Naive thymus-derived CD8-positive, alpha-beta T cell (primary cell): ENCODE data around the gene RILPL2. TPM values are rescaled to one million over a fixed set of nuclear protein-coding genes. Genes with fewer than 3 reads are reported as not detected.
"Not testable (repeated sequence)": the region's sequence is repeated elsewhere in the genome, so short reads cannot be mapped to it uniquely, and the experiment has no call there.

Experiments used
- ATAC-seq, 2 donors: fragments of 150-1000 bp; cut with Tn5 transposase in 1 of 2; sonication (Bioruptor Pico), chemical (Tn5 transposase) in 1 of 2; 1 replicate in 1 of 2; 2 replicates in 1 of 2; pipeline ENCODE4 v1.10.0; 2021; ENCODE audit warnings: mild to moderate bottlenecking in 2 of 2, moderate library complexity in 2 of 2
- POLR2A ChIA-PET: fragments of 350-600 bp; sonication (Branson Sonifier 250); formaldehyde crosslinking; loops from one replicate; lab custom pipeline; 2021; ENCODE audit warnings: antibody characterized with exemption; lab: Charles Lee
- DNase-seq, 10 donors: peaks; one replicate each; pipeline versions ENCODE4 v3.0.0 to v3.0.0-alpha.2; 2020 to 2022
- H3K27ac Mint-ChIP-seq, 10 donors: one replicate each; pipeline ENCODE4 v1.8.0; 2020 to 2022; ENCODE audit warnings: mild to moderate bottlenecking in 10 of 10, mixed read lengths in 10 of 10, moderate library complexity in 4 of 10, inconsistent platforms in 1 of 10
- H3K27me3 Mint-ChIP-seq, 5 donors: one replicate each; pipeline ENCODE4 v1.8.0; 2021 to 2022; ENCODE audit warnings: mixed read lengths in 5 of 5
- H3K36me3 Mint-ChIP-seq, 3 donors: one replicate each; pipeline ENCODE4 v1.8.0; 2020 to 2022; ENCODE audit warnings: mixed read lengths in 3 of 3, mild to moderate bottlenecking in 2 of 3, inconsistent platforms in 1 of 3
- H3K4me1 Mint-ChIP-seq, 4 donors: one replicate each; pipeline ENCODE4 v1.8.0; 2021 to 2022; ENCODE audit warnings: mixed read lengths in 4 of 4
- H3K4me3 Mint-ChIP-seq, 10 donors: one replicate each; pipeline ENCODE4 v1.8.0; 2020 to 2022; ENCODE audit warnings: mild to moderate bottlenecking in 10 of 10, mixed read lengths in 10 of 10, moderate library complexity in 6 of 10, inconsistent platforms in 1 of 10
- H3K9me3 Mint-ChIP-seq, 9 donors: one replicate each; pipeline ENCODE4 v1.8.0; 2020 to 2022; ENCODE audit warnings: mixed read lengths in 9 of 9, mild to moderate bottlenecking in 3 of 9, inconsistent platforms in 1 of 9, moderate library complexity in 1 of 9
- polyA plus RNA-seq, 3 donors: library from polyadenylated mRNA; unstranded; fragments of 300-500 nt; fragmentation: Illumina TruSeq; gene quantifications; one replicate each; pipeline ENCODE4 v1.2.3, GENCODE V29; 2021
- total RNA-seq, 8 experiments: library from RNA in 2 of 8; stranded (reverse) in 2 of 8; gene quantifications; one replicate each; pipeline ENCODE4 v1.2.3 and lab custom pipeline; 2021 to 2026

RILPL2 gene
- total and polyA plus RNA-seq, 5 experiments from 2014 or later = 3.2 to 4.4 (median 3.3) TPM

GRCh38 chr12:123472438-123472849 is 36.0 kb upstream of the RILPL2 start:
- DNase-seq (no peak), ATAC-seq (no peak)
- Mint-ChIP-seq H3K4me3 (no peak overlapping the region), H3K27ac (peak overlapping the region in 3 of 10 donors; percentile 16 to 61 (median 35)), H3K4me1 (peaks cover 16 to 28% (median 25%) of the 10 kb centered on the region in 4 donors), H3K36me3 (peaks cover 0 to 33% (median 0%) of the 10 kb centered on the region in 3 donors), H3K9me3 (no peaks in the 10 kb centered on the region), H3K27me3 (no peaks in the 10 kb centered on the region)
- POLR2A ChIA-PET = interaction anchor here (1.0 kb wide), 1 partner anchor 9 kb away, joined by 4 read pairs; no protein-coding TSS in a partner anchor

GRCh38 chr12:123471374-123472068 is 35.0 kb upstream of the RILPL2 start:
- Mint-ChIP-seq H3K27ac (peak overlapping the region in 6 of 10 donors; percentile 18 to 61 (median 40)), H3K27me3 (no peaks in the 10 kb centered on the region), H3K4me3 (no peak overlapping the region), H3K36me3 (peaks cover 0 to 40% (median 0%) of the 10 kb centered on the region in 3 donors), H3K9me3 (no peaks in the 10 kb centered on the region), H3K4me1 (peaks cover 14 to 23% (median 19%) of the 10 kb centered on the region in 4 donors)
- ATAC-seq (no peak), DNase-seq (no peak)
- POLR2A ChIA-PET = interaction anchor here (0.6 kb wide), 1 partner anchor 10 kb away, joined by 3 read pairs; no protein-coding TSS in a partner anchor

GRCh38 chr12:123469978-123470377 is 33.5 kb upstream of the RILPL2 start:
- Mint-ChIP-seq H3K9me3 (no peaks in the 10 kb centered on the region), H3K27me3 (no peaks in the 10 kb centered on the region), H3K4me3 (no peak overlapping the region), H3K4me1 (peaks cover 4 to 27% (median 18%) of the 10 kb centered on the region in 4 donors), H3K36me3 (peaks cover 0 to 55% (median 10%) of the 10 kb centered on the region in 3 donors), H3K27ac (peak overlapping the region in 1 of 10 donors; percentile 29)
- DNase-seq (no peak), ATAC-seq (no peak)
- POLR2A ChIA-PET = interaction anchor here (0.6 kb wide), 1 partner anchor 533 kb away, joined by 3 read pairs; no protein-coding TSS in a partner anchor

GRCh38 chr12:123468786-123469185 is 32.3 kb upstream of the RILPL2 start:
- H3K9me3 Mint-ChIP-seq = no peaks in the 10 kb centered on the region
- H3K27ac Mint-ChIP-seq = peak overlapping the region in 2 of 10 donors; percentile 34 to 58
- peaks cover 0 to 18% (median 14%) of the 10 kb centered on the region in 4 donors for H3K4me1 Mint-ChIP-seq
- DNase-seq = no peak
- no peaks in the 10 kb centered on the region for H3K27me3 Mint-ChIP-seq
- ATAC-seq = peak; percentile 42 to 65
- H3K4me3 Mint-ChIP-seq = no peak overlapping the region
- peaks cover 0 to 63% (median 14%) of the 10 kb centered on the region in 3 donors for H3K36me3 Mint-ChIP-seq
- POLR2A ChIA-PET = interaction anchor here (2.1 kb wide), 1 partner anchor 10 kb away, joined by 6 read pairs; the partner anchor contains the start of gene SNRNP35

- no peaks in the 10 kb centered on the region for H3K9me3 Mint-ChIP-seq
- peaks cover 16 to 34% (median 26%) of the 10 kb centered on the region in 4 donors for H3K4me1 Mint-ChIP-seq
- no peak for DNase-seq
- peak overlapping the region in 1 of 10 donors; percentile 13 for H3K27ac Mint-ChIP-seq
- POLR2A ChIA-PET = interaction anchor here (0.6 kb wide), 1 partner anchor 102 kb away, joined by 4 read pairs; no protein-coding TSS in a partner anchor
- H3K27me3 Mint-ChIP-seq = no peaks in the 10 kb centered on the region
- peaks cover 0 to 72% (median 14%) of the 10 kb centered on the region in 3 donors for H3K36me3 Mint-ChIP-seq
- ATAC-seq = no peak
- H3K4me3 Mint-ChIP-seq = no peak overlapping the region
Measured at GRCh38 chr12:123465084-123465483, 28.6 kb upstream of the RILPL2 start.

- ATAC-seq, H3K27me3 Mint-ChIP-seq, H3K9me3 Mint-ChIP-seq, DNase-seq, H3K4me3 Mint-ChIP-seq: not testable (repeated sequence)
- Mint-ChIP-seq H3K36me3 (peaks cover 0 to 73% (median 14%) of the 10 kb centered on the region in 3 donors), H3K27ac (peak overlapping the region in 1 of 10 donors; percentile 43), H3K4me1 (peaks cover 25 to 50% (median 35%) of the 10 kb centered on the region in 4 donors)
- POLR2A ChIA-PET = interaction anchor here (0.7 kb wide), 2 partner anchors 26 to 488 kb away, joined by 3 to 4 read pairs; partner anchors contain the start of gene OGFOD2
Measured at GRCh38 chr12:123463174-123463573, 26.7 kb upstream of the RILPL2 start.

GRCh38 chr12:123457980-123458779 is 21.7 kb upstream of the RILPL2 start, which contains the start of gene SNRNP35:
TSS of gene SNRNP35 (plus strand) at chr12:123458139. CDS start at chr12:123465541, 7,402 bp downstream.
- Mint-ChIP-seq H3K36me3 (peaks cover 1 to 28% (median 4%) of the 10 kb centered on the region in 3 donors), H3K27me3 (no peaks in the 10 kb centered on the region), H3K4me1 (peaks cover 14 to 41% (median 28%) of the 10 kb centered on the region in 4 donors), H3K4me3 (peak within 1 kb of the TSS; percentile 98 to 100 (median 100)), H3K27ac (peak within 1 kb of the TSS; percentile 100), H3K9me3 (no peaks in the 10 kb centered on the region)
- ATAC-seq (peak; percentile 82 to 84), DNase-seq (peak; percentile 77 to 98 (median 83))
- POLR2A ChIA-PET = interaction anchor here (0.6 to 4.6 kb wide), 26 partner anchors 9 to 1651 kb away, joined by 3 to 55 read pairs (median 5); partner anchors contain the start of genes DDX55, KMT5A, MPHOSPH9 and MTRFR

GRCh38 chr12:123453165-123453564 is 16.7 kb upstream of the RILPL2 start:
- H3K9me3 Mint-ChIP-seq = peaks cover 0 to 2% (median 0%) of the 10 kb centered on the region in 9 donors
- no peak overlapping the region for H3K27ac Mint-ChIP-seq
- peaks cover 0 to 4% (median 1%) of the 10 kb centered on the region in 3 donors for H3K36me3 Mint-ChIP-seq
- H3K4me1 Mint-ChIP-seq = peaks cover 6 to 19% (median 12%) of the 10 kb centered on the region in 4 donors
- DNase-seq (peak in 5 of 10 donors; percentile 26 to 74 (median 72)), ATAC-seq (peak in 1 of 2 donors; percentile 21)
- no peaks in the 10 kb centered on the region for H3K27me3 Mint-ChIP-seq
- POLR2A ChIA-PET = interaction anchor here (1.0 kb wide), 1 partner anchor 13 kb away, joined by 10 read pairs; no protein-coding TSS in a partner anchor
- H3K4me3 Mint-ChIP-seq = no peak overlapping the region

GRCh38 chr12:123452276-123452550 is 15.7 kb upstream of the RILPL2 start:
- DNase-seq (peak in 2 of 10 donors; percentile 33 to 41), ATAC-seq (peak in 1 of 2 donors; percentile 4)
- H3K9me3 Mint-ChIP-seq, H3K36me3 Mint-ChIP-seq, H3K27me3 Mint-ChIP-seq: not testable (repeated sequence)
- POLR2A ChIA-PET = interaction anchor here (0.5 to 1.1 kb wide), 5 partner anchors 21 to 677 kb away, joined by 4 to 6 read pairs (median 4); no protein-coding TSS in a partner anchor
- H3K4me1 Mint-ChIP-seq = peaks cover 5 to 19% (median 12%) of the 10 kb centered on the region in 4 donors
- peak overlapping the region in 1 of 10 donors; percentile 68 for H3K4me3 Mint-ChIP-seq
- H3K27ac Mint-ChIP-seq = peak overlapping the region in 3 of 10 donors; percentile 6 to 84 (median 48)

- Mint-ChIP-seq H3K27me3 (no peaks in the 10 kb centered on the region), H3K36me3 (no peaks in the 10 kb centered on the region), H3K4me1 (peaks cover 5 to 28% (median 14%) of the 10 kb centered on the region in 4 donors), H3K4me3 (no peak overlapping the region), H3K27ac (peak overlapping the region in 3 of 10 donors; percentile 1 to 78 (median 49)), H3K9me3 (peaks cover 0 to 2% (median 0%) of the 10 kb centered on the region in 9 donors)
- ATAC-seq (no peak), DNase-seq (peak in 2 of 10 donors; percentile 31 to 35)
- POLR2A ChIA-PET = interaction anchor here (3.5 kb wide), 1 partner anchor 8 kb away, joined by 55 read pairs; the partner anchor contains the start of gene SNRNP35
Measured at GRCh38 chr12:123450636-123451035, 14.2 kb upstream of the RILPL2 start.

GRCh38 chr12:123449856-123450255 is 13.4 kb upstream of the RILPL2 start:
- POLR2A ChIA-PET = interaction anchor here (1.4 to 3.5 kb wide), 2 partner anchors 9 to 61 kb away, joined by 3 to 55 read pairs; partner anchors contain the start of gene SNRNP35
- Mint-ChIP-seq H3K27ac (peak overlapping the region in 9 of 10 donors; percentile 71 to 91 (median 82)), H3K4me3 (peak overlapping the region in 3 of 10 donors; percentile 45 to 63 (median 53)), H3K27me3 (no peaks in the 10 kb centered on the region), H3K4me1 (peaks cover 5 to 32% (median 14%) of the 10 kb centered on the region in 4 donors), H3K36me3 (no peaks in the 10 kb centered on the region), H3K9me3 (peaks cover 0 to 2% (median 0%) of the 10 kb centered on the region in 9 donors)
- ATAC-seq (no peak), DNase-seq (no peak)
